SKM-1 (cell line): ENCODE data around the gene ALK.

Experiments used
- DNase-seq: peaks from one replicate; lab custom pipeline; 2025; ENCODE audit not compliant: unreplicated experiment; lab: John Stamatoyannopoulos, UW

ALK gene

GRCh38 chr2:29723255-29724001, 198.0 kb downstream of the ALK start:
- DNase-seq, result no peak

DNA sequence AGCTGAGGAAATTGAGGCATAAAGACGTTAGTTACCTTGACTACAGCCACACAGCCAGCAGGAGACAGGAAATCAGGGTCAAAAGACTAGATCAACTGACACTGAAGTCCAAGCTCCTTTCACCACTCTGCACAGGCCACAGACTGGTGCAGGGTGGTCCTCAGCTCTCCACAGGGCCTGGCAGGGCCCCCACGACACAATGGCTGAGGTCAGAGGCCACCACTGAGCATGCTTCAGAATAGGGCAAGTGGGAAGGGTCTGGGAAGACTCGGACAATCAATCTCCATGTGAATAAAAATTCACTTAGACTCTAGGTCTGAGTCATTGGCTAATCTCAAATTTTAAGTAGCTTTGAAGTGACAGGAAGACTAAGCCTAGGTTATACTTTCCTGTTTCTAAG, 201.7 kb downstream of the ALK start:
- no peak for DNase-seq

DNA sequence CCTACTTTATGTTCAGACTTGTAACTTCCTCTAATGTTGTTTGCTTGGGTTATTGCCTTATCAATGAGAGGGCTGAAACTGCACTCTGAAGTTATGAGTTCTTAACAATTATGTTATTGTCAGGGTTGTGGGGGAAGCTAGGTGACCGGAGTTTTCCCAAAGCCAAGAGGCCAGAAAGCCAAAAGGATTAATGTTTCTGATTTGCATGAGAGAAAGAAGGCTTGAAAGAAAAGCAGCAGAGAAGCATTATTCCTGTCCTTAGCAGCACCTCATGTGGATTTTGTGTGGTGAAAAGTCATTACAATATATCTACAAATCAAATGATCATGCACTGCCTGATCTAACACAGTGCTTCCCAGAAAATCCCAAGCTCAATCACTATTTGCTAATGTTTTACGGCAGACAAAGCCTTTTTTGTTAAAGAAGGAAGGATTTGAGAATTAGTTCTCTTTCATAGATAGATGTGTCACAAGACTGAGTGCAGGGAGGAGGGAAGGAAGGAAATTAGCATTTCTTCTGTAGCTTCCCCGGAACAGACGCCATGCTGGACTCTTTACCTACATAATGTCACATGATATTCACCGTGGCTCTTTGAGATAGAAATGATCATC, 203.2 kb downstream of the ALK start:
- DNase-seq, result no peak

DNA sequence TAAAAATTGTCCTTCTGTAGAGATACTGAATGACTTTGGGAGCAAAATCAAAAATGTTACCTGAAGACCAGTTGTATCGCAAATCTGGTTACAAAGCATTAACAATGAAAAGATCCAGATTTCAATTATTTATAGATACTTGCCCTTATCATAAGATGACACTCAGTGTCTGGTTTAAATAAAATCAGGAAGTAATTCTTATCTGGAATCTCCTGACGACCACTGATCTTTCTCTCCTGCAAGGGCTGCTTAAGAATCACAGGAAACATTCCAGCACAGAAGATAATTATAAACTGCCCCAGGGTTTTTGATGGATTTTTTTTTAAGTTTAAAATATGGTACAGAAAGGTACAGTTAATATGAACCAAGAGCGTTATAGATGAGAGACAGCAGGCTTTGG, 205.7 kb downstream of the ALK start:
- DNase-seq, result no peak

DNA sequence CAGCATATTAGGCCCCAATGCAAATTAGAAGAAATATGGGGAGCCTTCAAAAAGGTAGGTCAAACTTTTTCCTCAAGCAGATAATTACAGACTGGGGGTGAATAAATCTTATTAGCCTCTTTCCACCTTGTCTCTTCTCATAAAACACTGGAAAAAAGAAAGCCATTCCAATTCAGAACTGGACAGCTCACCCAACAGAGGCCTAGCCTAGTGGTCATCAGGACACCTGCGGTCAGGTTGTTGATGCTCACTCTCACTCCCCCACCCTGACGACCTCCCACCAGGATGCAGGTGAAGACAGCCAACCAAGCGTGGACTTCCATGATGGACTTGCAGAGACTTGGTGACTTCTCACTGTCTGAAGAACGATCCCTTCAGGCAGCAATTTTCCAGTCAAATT, 207.1 kb downstream of the ALK start:
- DNase-seq, result no peak

GRCh38 chr2:29706171-29706720, 215.1 kb downstream of the ALK start:
- DNase-seq, result no peak

GRCh38 chr2:29705616-29706015, 215.8 kb downstream of the ALK start:
- DNase-seq, result no peak

GRCh38 chr2:29703336-29703735, 218.1 kb downstream of the ALK start:
- DNase-seq, result no peak

- DNase-seq, result no peak
These were observed 219.1 kb downstream of the ALK start for GRCh38 chr2:29702276-29702675.

- DNase-seq, result no peak
These were observed 220.8 kb downstream of the ALK start for GRCh38 chr2:29700560-29700959.

- no peak for DNase-seq
These were observed 222.3 kb downstream of the ALK start for GRCh38 chr2:29699045-29699444.

GRCh38 chr2:29698216-29698615, 223.2 kb downstream of the ALK start:
- DNase-seq, result no peak

GRCh38 chr2:29697715-29698114, 223.7 kb downstream of the ALK start:
- DNase-seq, result no peak

DNA sequence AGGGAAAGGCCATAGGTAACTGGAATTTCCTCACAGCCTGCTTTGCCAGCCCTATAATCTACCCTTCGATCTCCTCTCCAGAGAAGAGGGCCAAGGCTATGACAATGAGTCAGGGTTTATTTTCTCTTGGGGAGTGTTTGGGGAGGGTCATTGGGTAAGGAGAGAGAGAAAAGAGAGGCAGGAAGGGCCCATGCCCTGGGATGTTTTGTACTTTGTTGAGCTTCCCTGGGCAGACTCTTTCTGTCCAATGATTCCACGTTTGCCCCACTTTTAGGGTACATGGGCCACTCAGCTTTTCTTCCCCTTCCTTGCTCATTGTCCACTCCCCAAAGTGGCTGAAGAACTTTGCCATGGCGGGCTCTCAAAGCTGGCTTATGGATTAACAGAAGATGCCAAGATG, 224.2 kb downstream of the ALK start:
- no peak for DNase-seq

- no peak for DNase-seq
These were observed 226.6 kb downstream of the ALK start for GRCh38 chr2:29694741-29695140.

DNA sequence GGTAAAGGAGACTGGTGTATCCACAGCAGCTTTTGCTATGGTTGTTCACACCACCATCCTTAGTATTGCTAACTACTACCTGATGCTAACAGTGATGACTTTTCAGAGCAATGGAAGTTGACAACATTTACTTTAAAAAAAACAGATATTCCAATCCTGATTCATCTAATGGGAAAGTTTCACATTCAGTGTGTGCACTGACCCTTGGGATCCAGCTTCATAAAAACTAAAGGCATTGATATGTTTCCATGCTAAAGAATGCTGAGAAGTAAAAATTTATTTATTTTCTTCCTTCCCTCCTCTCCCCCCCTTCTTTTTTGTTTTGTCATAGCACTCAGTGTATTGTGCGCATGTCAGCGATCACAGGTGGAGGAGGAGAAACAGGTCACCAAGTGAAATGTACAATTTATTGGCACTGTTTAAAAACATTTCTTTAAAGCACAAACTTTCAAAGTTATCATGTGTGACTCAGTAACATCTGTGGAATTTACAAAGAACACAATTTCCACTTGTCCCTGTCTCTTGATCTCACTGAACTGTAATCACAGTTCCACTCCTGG, 229.9 kb downstream of the ALK start:
- no peak for DNase-seq

DNA sequence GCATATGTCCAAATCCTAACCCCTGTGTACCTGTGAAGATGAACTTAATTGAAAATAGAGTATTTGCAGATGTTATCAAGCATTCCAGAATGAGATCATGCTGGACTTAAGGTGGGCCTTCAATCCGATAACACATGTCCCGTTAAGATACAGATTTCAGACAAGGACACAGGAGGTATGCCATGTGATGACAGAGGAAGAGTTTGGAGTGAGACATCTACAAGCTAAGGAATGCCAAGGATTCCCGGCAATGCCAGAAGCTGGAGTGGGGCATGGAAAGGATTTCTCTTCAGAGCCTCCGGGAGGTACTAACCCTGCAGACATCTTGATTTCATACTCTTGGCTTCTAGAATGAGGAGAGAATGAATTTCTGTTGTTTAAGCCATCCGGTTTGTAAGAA, 231.7 kb downstream of the ALK start:
- no peak for DNase-seq

- DNase-seq, result no peak
These were observed 233.0 kb downstream of the ALK start for GRCh38 chr2:29688429-29688828.

DNA sequence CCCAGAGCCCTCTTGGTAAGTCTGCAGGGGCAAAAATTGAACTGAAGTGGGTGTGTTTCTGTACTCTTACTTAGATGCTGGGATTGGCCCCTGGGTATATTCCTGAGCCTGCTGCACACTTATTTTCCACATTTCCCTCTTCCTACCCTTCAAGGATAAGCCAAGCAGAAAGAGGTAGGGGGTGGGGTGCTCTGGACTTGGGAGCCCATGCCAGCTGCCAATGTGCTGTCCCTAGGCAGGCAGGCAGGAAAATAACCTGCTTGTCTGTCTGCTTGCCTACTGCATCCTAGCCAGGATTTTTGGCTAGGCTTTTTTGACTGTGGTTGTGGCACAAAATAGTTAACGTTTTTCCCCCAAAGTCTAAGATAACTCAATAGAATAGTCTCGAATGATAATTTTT, 234.3 kb downstream of the ALK start:
- no peak for DNase-seq

DNA sequence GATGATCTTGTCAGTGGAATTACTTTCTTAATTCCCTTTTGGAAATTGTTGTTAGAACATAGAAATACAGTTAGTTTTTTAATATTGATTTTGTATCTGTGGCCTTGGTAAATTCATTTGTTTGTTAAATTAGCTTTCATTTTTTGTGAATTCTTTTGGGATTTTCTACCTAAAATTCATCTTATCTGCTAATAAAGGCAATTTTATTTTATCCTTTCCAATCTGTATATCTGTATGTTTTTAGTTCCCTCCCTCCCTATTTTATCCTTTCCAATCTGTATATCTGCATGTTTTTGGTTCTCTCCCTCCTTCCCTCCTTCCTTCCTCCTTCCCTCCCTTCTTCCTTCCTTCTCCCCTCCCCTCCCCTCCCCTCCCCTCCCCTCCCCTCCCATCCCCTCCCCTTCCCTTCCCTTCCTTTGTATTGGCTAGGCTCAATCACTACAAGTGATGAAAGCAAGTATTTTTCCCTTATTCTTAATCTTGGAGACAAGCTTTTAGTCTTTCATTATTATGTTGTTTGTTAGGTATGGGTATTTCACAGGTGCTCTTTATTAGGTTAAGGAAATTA, 244.4 kb downstream of the ALK start:
- no peak for DNase-seq

DNA sequence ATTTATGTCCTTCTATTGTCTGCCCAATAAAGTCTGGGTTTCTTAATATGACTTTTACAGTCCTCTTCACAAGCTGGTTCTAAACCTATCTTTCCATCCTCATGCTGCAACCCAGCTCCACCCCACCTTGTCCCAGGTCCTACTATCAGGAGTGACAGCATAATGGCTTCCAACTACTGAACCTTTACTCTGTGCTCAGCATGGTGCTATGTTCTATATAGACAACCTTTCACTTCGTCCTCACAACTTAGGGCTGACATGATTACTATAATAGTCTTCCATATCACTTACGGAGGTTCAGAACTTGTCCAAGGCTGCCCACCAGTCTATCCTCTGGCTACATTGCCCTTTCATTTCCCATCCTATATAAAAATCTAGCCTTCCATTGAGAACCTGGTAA, 256.8 kb downstream of the ALK start:
- no peak for DNase-seq

DNA sequence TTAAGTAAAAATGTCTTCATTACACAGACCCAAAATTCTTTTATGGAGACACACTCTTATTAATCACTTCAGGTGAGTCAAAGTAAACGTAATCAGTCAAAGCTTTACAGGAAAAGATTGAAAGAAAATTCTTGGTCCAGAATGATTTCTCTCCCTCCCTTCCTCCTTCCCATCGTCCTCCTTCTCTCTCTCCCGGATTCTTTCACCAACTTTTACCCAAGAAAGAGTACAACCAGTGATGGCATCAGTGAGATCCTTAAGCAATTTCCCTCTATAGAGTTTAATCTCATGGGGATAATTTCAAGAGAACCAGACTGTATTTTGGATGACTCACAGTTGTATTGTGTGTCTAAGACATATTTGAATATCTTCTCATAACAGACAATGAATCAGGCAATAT, 258.1 kb downstream of the ALK start:
- DNase-seq, result no peak
